Measurements from ENCODE around the gene ADAM17.

DNA sequence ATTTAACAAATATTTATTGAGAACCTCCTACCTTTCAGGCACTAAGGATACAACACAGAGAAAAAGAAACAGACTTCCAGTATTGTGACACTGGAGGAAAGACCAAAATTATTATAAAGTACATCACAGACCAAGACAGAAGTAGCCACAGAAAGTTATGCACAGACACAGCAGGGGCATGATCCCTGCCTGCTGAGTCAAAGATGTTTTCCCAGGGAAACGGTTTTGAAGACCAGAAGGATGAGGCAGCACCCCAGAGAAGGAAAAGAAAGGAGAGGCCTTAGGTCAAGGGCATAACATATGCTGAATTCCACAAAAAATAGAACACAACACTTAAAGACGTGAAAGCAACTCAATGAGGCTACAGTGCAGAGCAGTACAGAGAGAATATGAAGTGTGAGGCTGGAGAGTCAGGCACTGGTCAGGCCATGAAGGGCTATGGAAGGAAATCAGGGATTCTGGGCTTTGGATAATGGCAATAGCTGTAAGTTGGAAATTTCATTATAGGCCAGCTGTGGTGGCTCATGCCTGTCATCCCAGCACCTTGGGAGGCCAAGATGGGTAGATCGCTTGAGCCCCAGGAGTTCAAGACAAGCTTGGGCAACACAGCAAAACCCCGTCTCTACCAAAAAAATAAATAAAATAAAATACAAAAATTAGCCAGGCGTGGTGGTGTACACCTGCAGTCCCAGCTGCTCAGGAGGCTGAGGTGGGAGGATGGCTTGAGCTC, 8.2 kb downstream of the ADAM17 start:
- no peak for TF ChIP-seq CTCF (IDR thresholded peaks at IDR 0.05; ENCODE audit: insufficient read depth, low read depth, low read length)
- TF ChIP-seq EZH2 (IDR thresholded peaks at IDR 0.05; ENCODE audit: insufficient read depth, low read length) = no peak

Data from astrocyte (in vitro differentiated cells and primary cell).